Fibroblast of lung (primary cell): ENCODE data around the gene VANGL2.

Experiments used
- CTCF ChIP-seq, 2 donors: IDR thresholded peaks in 1 of 2; conservative IDR thresholded peaks in 1 of 2; 1 replicate in 1 of 2; 2 replicates in 1 of 2; pipeline ENCODE4 v1.5.1; 2011 to 2012; ENCODE audit warnings: low read length in 2 of 2, control low read depth in 1 of 2, inconsistent platforms in 1 of 2, low read depth in 1 of 2, mild to moderate bottlenecking in 1 of 2
- EZH2 ChIP-seq: IDR thresholded peaks from 2 replicates; pipeline ENCODE4 v1.5.1; 2012; ENCODE audit warnings: low read length, control low read depth, mild to moderate bottlenecking; ENCODE audit errors: missing control alignments

DNA sequence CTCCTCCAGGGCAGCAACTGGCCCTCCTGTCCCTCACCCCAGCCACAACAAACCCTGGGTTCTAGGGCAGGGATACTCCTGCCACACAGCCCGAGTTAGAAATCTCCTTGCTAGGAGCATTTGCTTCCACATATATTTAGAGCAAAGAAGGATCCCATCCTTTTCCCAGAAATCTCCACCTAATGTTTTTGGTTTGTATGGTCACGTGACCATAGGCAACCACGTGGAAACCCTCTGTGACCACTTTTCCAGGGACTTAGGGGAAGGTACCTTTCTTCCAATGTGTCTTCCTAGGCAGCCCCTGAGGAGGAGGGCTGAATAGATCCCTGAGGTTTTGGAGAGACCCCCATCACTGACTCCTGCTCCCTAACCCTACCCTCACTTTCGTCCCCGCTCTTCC is 25.5 kb downstream of the VANGL2 start:
- no peak for TF ChIP-seq CTCF (conservative IDR thresholded peaks at IDR 0.05 in 1 of 2, IDR thresholded peaks at IDR 0.05 in 1 of 2; ENCODE audit: low read depth in 1 of 2, low read length in 2 of 2)
- no peak for TF ChIP-seq EZH2
